Measurements from ENCODE around the gene KLRK1.
"Not testable (repeated sequence)": the region's sequence is repeated elsewhere in the genome, so short reads cannot be mapped to it uniquely, and the experiment has no call there.

KLRK1 gene

GRCh38 chr12:10389904-10390303 is at the start of gene KLRK1:
Gene KLRK1 (minus strand): TSS chr12:10390041. CDS start chr12:10388810, 1,231 bp downstream.
- DNase-seq, result no peak

GRCh38 chr12:10437601-10438000 is 47.8 kb upstream of the KLRK1 start:
- not testable (repeated sequence) for DNase-seq

GRCh38 chr12:10435816-10436215 is 46.0 kb upstream of the KLRK1 start, which contains the start of gene KLRC2:
Gene KLRC2 (minus strand): TSS chr12:10436010. CDS start chr12:10435986, 24 bp downstream.
- DNase-seq, result not testable (repeated sequence)

GRCh38 chr12:10430623-10431022 is 40.8 kb upstream of the KLRK1 start:
- not testable (repeated sequence) for DNase-seq

- not testable (repeated sequence) for DNase-seq
Observed at GRCh38 chr12:10425938-10426337, 36.1 kb upstream of the KLRK1 start.

- not testable (repeated sequence) for DNase-seq
Observed at GRCh38 chr12:10424260-10424899, 34.5 kb upstream of the KLRK1 start.

GRCh38 chr12:10422159-10422558 is 32.3 kb upstream of the KLRK1 start:
- not testable (repeated sequence) for DNase-seq

- not testable (repeated sequence) for DNase-seq
Observed at GRCh38 chr12:10420334-10420733, 30.5 kb upstream of the KLRK1 start, which contains the start of gene KLRC3. Gene KLRC3 (minus strand): TSS chr12:10420595. CDS start chr12:10420550, 45 bp downstream.

- no peak for DNase-seq
Observed at GRCh38 chr12:10409392-10409791, 19.6 kb upstream of the KLRK1 start, which contains the start of gene KLRC4. Gene KLRC4 (minus strand): TSS chr12:10409757. CDS start chr12:10409575, 182 bp downstream.

GRCh38 chr12:10408842-10409241 is 19.0 kb upstream of the KLRK1 start:
- DNase-seq, result no peak

- no peak for DNase-seq
Observed at GRCh38 chr12:10406725-10407124, 16.9 kb upstream of the KLRK1 start.

- DNase-seq, result no peak
Observed at GRCh38 chr12:10405294-10405693, 15.5 kb upstream of the KLRK1 start.

- no peak for DNase-seq
Observed at GRCh38 chr12:10404798-10405197, 15.0 kb upstream of the KLRK1 start.

GRCh38 chr12:10400829-10401228 is 11.0 kb upstream of the KLRK1 start:
- no peak for DNase-seq

GRCh38 chr12:10398168-10398567 is 8.3 kb upstream of the KLRK1 start:
- DNase-seq, result no peak

GRCh38 chr12:10397296-10397695 is 7.5 kb upstream of the KLRK1 start:
- DNase-seq, result no peak

- not testable (repeated sequence) for DNase-seq
Observed at GRCh38 chr12:10396176-10396575, 6.3 kb upstream of the KLRK1 start.

GRCh38 chr12:10395390-10395998 is 5.7 kb upstream of the KLRK1 start:
- DNase-seq, result no peak

GRCh38 chr12:10394531-10395152 is 4.8 kb upstream of the KLRK1 start:
- not testable (repeated sequence) for DNase-seq

- no peak for DNase-seq
Observed at GRCh38 chr12:10393291-10393690, 3.5 kb upstream of the KLRK1 start.

GRCh38 chr12:10392394-10392930 is 2.6 kb upstream of the KLRK1 start:
- peak in 1 of 2 experiments; percentile 47 for DNase-seq

- DNase-seq, result not testable (repeated sequence)
Observed at GRCh38 chr12:10390991-10391390, 1.1 kb upstream of the KLRK1 start.

GRCh38 chr12:10388624-10389413 is 1.0 kb downstream of the KLRK1 start:
- DNase-seq, result no peak
